H1 (cell line): ENCODE results near the gene TAS1R1. TPM values are rescaled to one million over a fixed set of nuclear protein-coding genes. Genes with fewer than 3 reads are reported as not detected.

Experiments used
- CTCF ChIA-PET: fragments of 300-600 bp; sonication (Branson Sonifier 250); formaldehyde crosslinking; loops from one replicate; lab custom pipeline; 2021; ENCODE audit not compliant: partially characterized antibody; lab: Charles Lee
- POLR2A ChIA-PET: fragments of 300-600 bp; sonication (Branson Sonifier 250); formaldehyde crosslinking; loops from one replicate; lab custom pipeline; 2021; ENCODE audit warnings: inconsistent platforms; ENCODE audit not compliant: partially characterized antibody; lab: Charles Lee
- DNase-seq, 2 experiments: peaks; one replicate each; pipeline versions ENCODE4 v3.0.0 to v3.0.0-alpha.2; 2010 to 2022; ENCODE audit warnings: low spot score in 2 of 2, low read depth in 1 of 2, mixed read lengths in 1 of 2
- FAIRE-seq: peaks from 2 replicates; lab custom pipeline; 2011; peaks lifted over from hg19 to GRCh38; lab: Jason Lieb, UNC
- H2AFZ ChIP-seq: 2 replicates; pipeline ENCODE4 v1.8.1; 2012; ENCODE audit warnings: low read length, inconsistent platforms
- H2AK5ac ChIP-seq: 2 replicates; pipeline ENCODE4 v1.6.1; 2013; ENCODE audit warnings: low read depth, low read length
- H2BK120ac ChIP-seq: replicated peaks from 2 replicates; pipeline ENCODE3; 2013; ENCODE audit warnings: low read depth, low read length, inconsistent platforms
- H2BK12ac ChIP-seq: 2 replicates; pipeline ENCODE4 v1.6.1; 2013; ENCODE audit warnings: low read depth, low read length
- H2BK15ac ChIP-seq: 2 replicates; pipeline ENCODE4 v1.6.1; 2013; ENCODE audit warnings: low read length
- H2BK20ac ChIP-seq: 2 replicates; pipeline ENCODE4 v1.6.1; 2013; ENCODE audit warnings: low read length
- H2BK5ac ChIP-seq: 2 replicates; pipeline ENCODE4 v1.6.1; 2013; ENCODE audit warnings: low read depth, low read length
- H3K14ac ChIP-seq: 2 replicates; pipeline ENCODE4 v1.6.1; 2013; ENCODE audit warnings: inconsistent platforms; ENCODE audit not compliant: insufficient read length
- H3K18ac ChIP-seq: 2 replicates; pipeline ENCODE4 v1.6.1; 2013; ENCODE audit warnings: low read length; ENCODE audit errors: extremely low read depth
- H3K23ac ChIP-seq: 2 replicates; pipeline ENCODE4 v1.6.1; 2013; ENCODE audit warnings: inconsistent platforms; ENCODE audit not compliant: insufficient read length
- H3K23me2 ChIP-seq: 2 replicates; pipeline ENCODE4 v1.6.1; 2013; ENCODE audit warnings: low read depth, low read length
- H3K27ac ChIP-seq: 2 replicates; pipeline ENCODE4 v1.6.1; 2011; ENCODE audit warnings: low read depth, low read length, inconsistent platforms
- H3K27me3 ChIP-seq, 4 experiments: replicated peaks in 1 of 4; 1 replicate in 1 of 4; 2 replicates in 3 of 4; pipeline versions ENCODE4 v1.6.1 to v1.8.1; 2011 to 2013; ENCODE audit warnings: low read length in 3 of 4, mild to moderate bottlenecking in 3 of 4, inconsistent platforms in 2 of 4, mixed read lengths in 2 of 4, moderate library complexity in 1 of 4; ENCODE audit not compliant: control insufficient read depth in 3 of 4, insufficient read depth in 3 of 4; ENCODE audit errors: extremely low read depth in 1 of 4
- H3K36me3 ChIP-seq, 4 experiments: 2 replicates each; pipeline versions ENCODE4 v1.6.1 to v1.8.1; 2011 to 2013; ENCODE audit warnings: mild to moderate bottlenecking in 4 of 4, low read length in 3 of 4, moderate library complexity in 2 of 4, control low read depth in 1 of 4, inconsistent platforms in 1 of 4; ENCODE audit not compliant: insufficient read depth in 4 of 4, control insufficient read depth in 2 of 4
- H3K4ac ChIP-seq: replicated peaks from 2 replicates; pipeline ENCODE3; 2013; ENCODE audit warnings: low read length, low read depth, mixed read lengths, inconsistent platforms; ENCODE audit not compliant: insufficient read length
- H3K4me1 ChIP-seq, 4 experiments: replicated peaks in 1 of 4; 1 replicate in 1 of 4; 2 replicates in 3 of 4; pipeline versions ENCODE4 v1.6.1 to v1.8.1; 2011 to 2013; ENCODE audit warnings: low read length in 3 of 4, inconsistent platforms in 2 of 4, mixed read lengths in 1 of 4; ENCODE audit not compliant: insufficient read depth in 4 of 4, control insufficient read depth in 3 of 4
- H3K4me2 ChIP-seq, 2 experiments: 2 replicates each; pipeline versions ENCODE4 v1.6.1 to v1.8.1; 2011 to 2013; ENCODE audit warnings: low read depth in 2 of 2, low read length in 2 of 2, control low read depth in 1 of 2, inconsistent platforms in 1 of 2, mild to moderate bottlenecking in 1 of 2; ENCODE audit not compliant: insufficient read depth in 1 of 2
- H3K4me3 ChIP-seq, 4 experiments: fragments of 200-600, 300-600 bp in 1 of 4; sonication (generic), shearing (Covaris generic), sonication (Bioruptor Twin) in 1 of 4; 2 replicates each; pipeline versions ENCODE4 v1.5.1 to v1.8.1; 2011 to 2016; ENCODE audit warnings: low read length in 4 of 4, low read depth in 3 of 4, control low read depth in 2 of 4, inconsistent platforms in 2 of 4, mild to moderate bottlenecking in 2 of 4, mixed read lengths in 1 of 4, moderate library complexity in 1 of 4; ENCODE audit not compliant: insufficient read depth in 2 of 4; ENCODE audit errors: extremely low read depth in 1 of 4
- H3K56ac ChIP-seq: replicated peaks from 2 replicates; pipeline ENCODE3; 2013; ENCODE audit warnings: low read depth, mild to moderate bottlenecking, mixed read lengths, low read length, inconsistent platforms; ENCODE audit not compliant: insufficient read length
- H3K79me1 ChIP-seq: 2 replicates; pipeline ENCODE4 v1.6.1; 2013; ENCODE audit warnings: low read depth, low read length, control low read depth
- H3K79me2 ChIP-seq, 2 experiments: 2 replicates each; pipeline versions ENCODE4 v1.6.1 to v1.8.1; 2012 to 2013; ENCODE audit warnings: low read length in 2 of 2, mild to moderate bottlenecking in 2 of 2, inconsistent platforms in 1 of 2; ENCODE audit not compliant: insufficient read depth in 2 of 2, control insufficient read depth in 1 of 2
- H3K9ac ChIP-seq, 4 experiments: replicated peaks in 1 of 4; 1 replicate in 1 of 4; 2 replicates in 3 of 4; pipeline versions ENCODE4 v1.6.1 to v1.8.1; 2011 to 2013; ENCODE audit warnings: low read depth in 3 of 4, low read length in 3 of 4, control low read depth in 2 of 4, mild to moderate bottlenecking in 2 of 4, moderate library complexity in 2 of 4, inconsistent platforms in 1 of 4; ENCODE audit errors: extremely low read depth in 1 of 4
- H3K9me3 ChIP-seq, 2 experiments: 2 replicates each; pipeline versions ENCODE4 v1.6.1 to v1.8.1; 2012 to 2013; ENCODE audit warnings: mild to moderate bottlenecking in 2 of 2, moderate library complexity in 2 of 2, control low read depth in 1 of 2, inconsistent platforms in 1 of 2, low read depth in 1 of 2, low read length in 1 of 2, mixed read lengths in 1 of 2; ENCODE audit not compliant: insufficient read depth in 2 of 2
- H4K20me1 ChIP-seq, 2 experiments: replicated peaks in 1 of 2; 2 replicates each; pipeline versions ENCODE3 to v1.8.1; 2011 to 2013; ENCODE audit warnings: inconsistent platforms in 2 of 2, low read length in 2 of 2, mild to moderate bottlenecking in 1 of 2; ENCODE audit not compliant: insufficient read depth in 2 of 2, control insufficient read depth in 1 of 2
- H4K5ac ChIP-seq: 2 replicates; pipeline ENCODE4 v1.6.1; 2013; ENCODE audit warnings: low read length, low read depth, mixed read lengths, inconsistent platforms; ENCODE audit not compliant: insufficient read length
- H4K8ac ChIP-seq: 2 replicates; pipeline ENCODE4 v1.8.0; 2013; ENCODE audit warnings: mild to moderate bottlenecking, moderate library complexity, low read length, inconsistent platforms; ENCODE audit not compliant: insufficient read depth; ENCODE audit errors: extremely low read depth
- H4K91ac ChIP-seq: replicated peaks from 2 replicates; pipeline ENCODE3; 2013; ENCODE audit warnings: low read length, mixed read lengths, inconsistent platforms; ENCODE audit not compliant: insufficient read length
- CBX5 ChIP-seq: fragments of 300-800, 300-1000 bp; sonication (generic); IDR thresholded peaks from 2 replicates; pipeline ENCODE4 v1.7.1; 2016; ENCODE audit warnings: antibody characterized with exemption, low read length, low read depth
- CEBPB ChIP-seq: IDR thresholded peaks from 2 replicates; pipeline ENCODE4 v1.6.1; 2012; ENCODE audit warnings: low read depth, low read length
- CHD2 ChIP-seq: IDR thresholded peaks from 2 replicates; pipeline ENCODE4 v1.6.1; 2012; ENCODE audit warnings: low read length, improper control_type of control experiment
- HDAC2 ChIP-seq, 2 experiments: fragments of 300-600 bp in 1 of 2; sonication (generic) in 1 of 2; IDR thresholded peaks; 2 replicates each; pipeline ENCODE4 v1.6.1; 2011 to 2012; ENCODE audit warnings: low read depth in 2 of 2, low read length in 2 of 2, mild to moderate bottlenecking in 2 of 2, moderate library complexity in 2 of 2, borderline replicate concordance in 1 of 2, inconsistent platforms in 1 of 2
- KDM5A ChIP-seq: fragments of 200-600 bp; IDR thresholded peaks from 2 replicates; pipeline ENCODE4 v1.7.1; 2012; ENCODE audit warnings: mild to moderate bottlenecking, low read length, inconsistent platforms, mixed read lengths
- MAFK ChIP-seq: IDR thresholded peaks from 2 replicates; pipeline ENCODE4 v1.6.1; 2012; ENCODE audit warnings: low read depth, mild to moderate bottlenecking, improper control_type of control experiment, low read length
- POLR2AphosphoS5 ChIP-seq: IDR thresholded peaks from 2 replicates; pipeline ENCODE4 v1.6.1; 2011; ENCODE audit warnings: low read depth, low read length
- RBBP5 ChIP-seq: IDR thresholded peaks from 2 replicates; pipeline ENCODE4 v1.7.1; 2012; ENCODE audit warnings: low read depth, mild to moderate bottlenecking, inconsistent platforms, low read length, moderate library complexity, borderline replicate concordance
- RXRA ChIP-seq: IDR thresholded peaks from 2 replicates; pipeline ENCODE4 v1.6.1; 2011; ENCODE audit warnings: low read depth, mild to moderate bottlenecking, low read length, moderate library complexity; ENCODE audit not compliant: insufficient read depth
- TAF1 ChIP-seq: IDR thresholded peaks from 2 replicates; pipeline ENCODE4 v1.6.1; 2011; ENCODE audit warnings: mild to moderate bottlenecking, low read depth, low read length
- TAF7 ChIP-seq: optimal IDR thresholded peaks from 2 replicates; pipeline ENCODE3; 2011; ENCODE audit warnings: low read depth, mild to moderate bottlenecking, inconsistent platforms, low read length, moderate library complexity, borderline replicate concordance
- ZNF274 ChIP-seq: IDR thresholded peaks from 2 replicates; pipeline ENCODE4 v1.7.0; 2012; ENCODE audit warnings: low read length, borderline replicate concordance; ENCODE audit errors: extremely low read depth
- WGBS, 2 experiments: shearing (Covaris generic) in 1 of 2; methylation state at CpG; one replicate each; pipeline versions ENCODE4 v1.1.6 to v1.1.7; 2013 to 2015; ENCODE audit warnings: low lambda C conversion rate in 2 of 2, mixed read lengths in 2 of 2, inconsistent platforms in 1 of 2, low coverage in 1 of 2, missing lambda C conversion rate in 1 of 2; ENCODE audit not compliant: insufficient replicate concordance in 2 of 2, insufficient coverage in 1 of 2, insufficient read length in 1 of 2; ENCODE audit errors: extremely low coverage in 1 of 2, missing lambda C conversion rate in 1 of 2; 5-methylcytosine and 5-hydroxymethylcytosine counted together
- polyA plus RNA-seq, 7 experiments: library from polyadenylated mRNA; depleted of rRNA in 3 of 7; stranded (reverse) in 5 of 7; unstranded in 2 of 7; fragments of >200 nt in 5 of 7; fragments of 200-250 nt in 2 of 7; gene quantifications; 1 replicate in 5 of 7; 2 replicates in 1 of 7; 4 replicates in 1 of 7; pipeline versions ENCODE4 v1.2.1 to v1.2.3, GENCODE V29; 2011 to 2013; ENCODE audit warnings: missing spikeins in 2 of 7, mixed read lengths in 2 of 7
- total RNA-seq: library from RNA; stranded (reverse); fragmentation: NEBNext Ultra II Directional; extraction: Animal tissue kit (Norgen Biotek cat#: 25700); gene quantifications from 2 replicates; pipeline ENCODE4 v1.2.1, GENCODE V29; 2021
- TF ChIP-seq, protein P1 (sequence below): IDR thresholded peaks from 2 replicates; pipeline ENCODE4 v1.6.1; 2011; ENCODE audit warnings: low read depth, mild to moderate bottlenecking, low read length; ENCODE audit not compliant: insufficient read depth

TAS1R1 gene
- total and polyA plus RNA-seq, 2 of the 8 experiments (the other 6 are each of a cell fraction or from before 2014, with no cell fraction given): 0.26 TPM; not detected in 1

DNA sequence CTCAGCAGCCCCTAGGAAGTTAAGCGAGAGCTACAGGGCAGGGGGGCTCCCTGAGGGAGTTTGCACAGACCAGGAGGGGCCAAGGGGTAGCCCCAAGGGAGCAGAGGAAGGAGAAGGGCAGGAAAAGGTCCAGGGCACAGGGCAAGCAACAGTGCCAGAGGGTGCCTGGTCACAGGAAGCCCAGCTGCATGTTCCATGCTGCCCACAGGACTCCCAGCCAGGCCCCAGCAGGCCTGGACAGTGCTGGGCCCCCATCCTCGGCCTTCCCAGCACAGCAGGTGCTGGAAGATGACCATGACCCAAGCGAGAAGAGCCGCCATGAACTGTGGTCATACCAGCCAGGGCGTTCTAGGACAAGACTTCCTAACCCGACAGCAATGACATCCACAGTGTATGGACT lies 36.5 kb downstream of the TAS1R1 start:
- no peak overlapping the region for H3K4ac ChIP-seq
- no peak overlapping the region for H2BK15ac ChIP-seq
- no peak overlapping the region for H2BK12ac ChIP-seq
- CTCF ChIA-PET: interaction anchor here (0.8 to 1.4 kb wide), 5 partner anchors 9 to 68 kb away, joined by 3 read pairs; partner anchors contain the start of gene TAS1R1
- H3K23ac ChIP-seq: no peak overlapping the region
- peaks cover 2 to 54% (median 23%) of the 10 kb centered on the region in 4 experiments; a peak in 6 of 8 replicates for H3K36me3 ChIP-seq
- no peak overlapping the region for H2BK20ac ChIP-seq
- no peak overlapping the region for H3K14ac ChIP-seq
- FAIRE-seq (no peak), DNase-seq (no peak)
- no peak overlapping the region for H2AK5ac ChIP-seq
- WGBS, 2 experiments: 77% methylated on average over 4 of the region's 6 CpGs; no CpG with 5 or more reads in 1 of the 2 experiments
- no peaks in the 10 kb centered on the region for H3K27me3 ChIP-seq
- H4K91ac ChIP-seq: no peak overlapping the region
- POLR2A ChIA-PET: interaction anchor here (0.6 to 17.4 kb wide), 4 partner anchors 9 to 24 kb away, joined by 4 to 196 read pairs (median 6); partner anchors contain the start of gene KLHL21
- H4K8ac ChIP-seq: no peak overlapping the region; the same call in 1 of the 2 replicates
- no peak overlapping the region for H2AFZ ChIP-seq
- peaks cover 2 to 37% of the 10 kb centered on the region in 2 experiments for H4K20me1 ChIP-seq
- H3K27ac ChIP-seq: no peak overlapping the region
- no peak overlapping the region for H3K4me2 ChIP-seq
- no peaks in the 10 kb centered on the region for H3K23me2 ChIP-seq
- peaks cover 0 to 4% of the 10 kb centered on the region in 2 experiments; a peak in 1 of 4 replicates for H3K79me2 ChIP-seq
- no peak overlapping the region for H3K4me3 ChIP-seq
- no peak overlapping the region for H3K9ac ChIP-seq
- H3K9me3 ChIP-seq: no peaks in the 10 kb centered on the region
- no peak overlapping the region for H3K56ac ChIP-seq
- no peaks in the 10 kb centered on the region; the same call in 1 of the 2 replicates for H3K79me1 ChIP-seq
- no peaks in the 10 kb centered on the region for H3K4me1 ChIP-seq
- H2BK5ac ChIP-seq: no peak overlapping the region
- H3K18ac ChIP-seq: no peak overlapping the region
- H2BK120ac ChIP-seq: no peak overlapping the region
- H4K5ac ChIP-seq: no peak overlapping the region
- TF ChIP-seq TAF1 (no peak), KDM5A (no peak), POLR2AphosphoS5 (no peak), ZNF274 (no peak), TAF7 (no peak), HDAC2 (IDR thresholded peaks at IDR 0.05; ENCODE audit: borderline replicate concordance in 1 of 2, low read depth in 2 of 2, low read length in 2 of 2) (no peak), RXRA (no peak), MAFK (no peak), RBBP5 (no peak), CBX5 (no peak), CHD2 (no peak), CEBPB (no peak)
- TF ChIP-seq, protein P1, sequence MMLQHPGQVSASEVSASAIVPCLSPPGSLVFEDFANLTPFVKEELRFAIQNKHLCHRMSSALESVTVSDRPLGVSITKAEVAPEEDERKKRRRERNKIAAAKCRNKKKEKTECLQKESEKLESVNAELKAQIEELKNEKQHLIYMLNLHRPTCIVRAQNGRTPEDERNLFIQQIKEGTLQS: no peak
